ENCODE results near the gene KTN1. TPM values are rescaled to one million over a fixed set of nuclear protein-coding genes. Genes with fewer than 3 reads are reported as not detected.
A peak's percentile ranks its signal among the peaks of the same experiment; 100 is the strongest.

The KTN1 gene
- total RNA-seq, 1 donor from 2014 or later, result 150 TPM

GRCh38 chr14:55704654-55705053 lies 124.6 kb downstream of the KTN1 start:
- Histone ChIP-seq H3K27me3 (ENCODE audit: control insufficient read depth, insufficient read depth, low read length) (no peaks in the 10 kb centered on the region), H3K4me3 (ENCODE audit: low read depth, low read length) (no peak overlapping the region), H3K36me3 (ENCODE audit: control insufficient read depth, insufficient read depth, low read length) (no peaks in the 10 kb centered on the region)
- DNase-seq (ENCODE audit: low read depth), result no peak
- TF ChIP-seq CTCF (IDR thresholded peaks at IDR 0.05; ENCODE audit: insufficient read depth, low read length, poor library complexity, severe bottlenecking), result no peak

- TF ChIP-seq CTCF (IDR thresholded peaks at IDR 0.05; ENCODE audit: insufficient read depth, low read length, poor library complexity, severe bottlenecking), result no peak
- Histone ChIP-seq H3K36me3 (ENCODE audit: control insufficient read depth, insufficient read depth, low read length) (no peaks in the 10 kb centered on the region), H3K4me3 (ENCODE audit: low read depth, low read length) (no peak overlapping the region), H3K27me3 (ENCODE audit: control insufficient read depth, insufficient read depth, low read length) (no peaks in the 10 kb centered on the region)
- no peak for DNase-seq (ENCODE audit: low read depth)
These were observed 125.8 kb downstream of the KTN1 start for GRCh38 chr14:55705651-55706364.

GRCh38 chr14:55706365-55706684 lies 126.3 kb downstream of the KTN1 start:
- no peak for TF ChIP-seq CTCF (IDR thresholded peaks at IDR 0.05; ENCODE audit: insufficient read depth, low read length, poor library complexity, severe bottlenecking)
- no peaks in the 10 kb centered on the region for H3K27me3 ChIP-seq (ENCODE audit: control insufficient read depth, insufficient read depth, low read length)
- H3K36me3 ChIP-seq (ENCODE audit: control insufficient read depth, insufficient read depth, low read length), result no peaks in the 10 kb centered on the region
- no peak overlapping the region for H3K4me3 ChIP-seq (ENCODE audit: low read depth, low read length)
- no peak for DNase-seq (ENCODE audit: low read depth)

GRCh38 chr14:55706893-55707292 lies 126.9 kb downstream of the KTN1 start:
- Histone ChIP-seq H3K27me3 (ENCODE audit: control insufficient read depth, insufficient read depth, low read length) (no peaks in the 10 kb centered on the region), H3K4me3 (ENCODE audit: low read depth, low read length) (no peak overlapping the region), H3K36me3 (ENCODE audit: control insufficient read depth, insufficient read depth, low read length) (no peaks in the 10 kb centered on the region)
- DNase-seq (ENCODE audit: low read depth), result no peak
- TF ChIP-seq CTCF (IDR thresholded peaks at IDR 0.05; ENCODE audit: insufficient read depth, low read length, poor library complexity, severe bottlenecking), result no peak

GRCh38 chr14:55707365-55707804 lies 127.4 kb downstream of the KTN1 start:
- TF ChIP-seq CTCF (IDR thresholded peaks at IDR 0.05; ENCODE audit: insufficient read depth, low read length, poor library complexity, severe bottlenecking), result peak; percentile 54
- H3K4me3 ChIP-seq (ENCODE audit: low read depth, low read length), result no peak overlapping the region
- no peak for DNase-seq (ENCODE audit: low read depth)
- no peaks in the 10 kb centered on the region for H3K36me3 ChIP-seq (ENCODE audit: control insufficient read depth, insufficient read depth, low read length)
- H3K27me3 ChIP-seq (ENCODE audit: control insufficient read depth, insufficient read depth, low read length), result no peaks in the 10 kb centered on the region

- Histone ChIP-seq H3K4me3 (ENCODE audit: low read depth, low read length) (no peak overlapping the region), H3K27me3 (ENCODE audit: control insufficient read depth, insufficient read depth, low read length) (no peaks in the 10 kb centered on the region), H3K36me3 (ENCODE audit: control insufficient read depth, insufficient read depth, low read length) (no peaks in the 10 kb centered on the region)
- no peak for TF ChIP-seq CTCF (IDR thresholded peaks at IDR 0.05; ENCODE audit: insufficient read depth, low read length, poor library complexity, severe bottlenecking)
- DNase-seq (ENCODE audit: low read depth), result no peak
These were observed 130.6 kb downstream of the KTN1 start for GRCh38 chr14:55710506-55711041.
